ENCODE results near the gene ID1.
"Not testable (repeated sequence)": the region's sequence is repeated elsewhere in the genome, so short reads cannot be mapped to it uniquely, and the experiment has no call there.

Gene ID1

DNA sequence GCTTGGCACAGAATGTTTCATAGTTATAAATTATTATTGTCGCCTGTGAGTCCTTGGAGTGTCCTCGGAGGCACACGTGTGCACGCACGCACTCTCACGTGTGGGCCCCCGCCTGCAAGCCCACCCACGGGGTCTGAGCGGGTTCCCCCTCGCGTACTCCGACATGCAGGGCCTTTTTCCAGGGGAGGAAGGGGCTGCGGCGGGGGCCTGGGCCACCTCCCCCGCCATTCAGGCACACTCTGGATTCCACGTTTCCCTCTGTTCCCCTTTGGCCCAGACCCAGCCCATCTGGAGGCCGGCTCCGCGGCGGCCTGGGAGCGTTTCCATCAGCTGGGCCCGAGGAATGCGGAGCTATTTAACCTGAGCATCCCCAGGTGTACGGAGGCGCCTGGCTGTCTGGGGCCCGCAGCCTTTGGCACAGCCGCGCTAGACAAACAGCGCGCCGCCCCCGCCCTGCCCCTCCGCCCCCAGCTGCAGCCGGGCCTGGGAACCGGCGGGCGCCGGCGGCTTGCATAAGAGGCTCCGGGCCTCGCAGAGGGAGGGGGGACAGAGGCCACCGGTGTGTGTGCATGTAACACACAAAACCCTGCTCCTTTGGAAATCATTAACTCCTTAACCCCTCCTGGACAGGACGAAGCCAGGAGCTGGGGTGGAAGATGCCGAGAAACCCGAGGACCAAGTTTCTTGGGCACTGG is 3.3 kb downstream of the ID1 start:
- H3K4me1 ChIP-seq (ENCODE audit: insufficient read depth, insufficient read length), result peaks cover 5% of the 10 kb centered on the region
- no peaks in the 10 kb centered on the region for H3K27me3 ChIP-seq (ENCODE audit: insufficient read depth, insufficient read length)
- TF ChIP-seq SUZ12 (IDR thresholded peaks at IDR 0.05; ENCODE audit: extremely low read depth, insufficient read depth, insufficient read length), result no peak
- TF ChIP-seq ZNF274 (IDR thresholded peaks at IDR 0.05; ENCODE audit: low read depth, low read length), result no peak
- no peak for TF ChIP-seq YY1 (IDR thresholded peaks at IDR 0.05; ENCODE audit: insufficient read depth, insufficient read length)
- DNase-seq (ENCODE audit: low read depth, low spot score), result peak; percentile 84
- H3K36me3 ChIP-seq (ENCODE audit: insufficient read depth, insufficient read length, low read length), result peaks cover 18% of the 10 kb centered on the region
- peak overlapping the region; percentile 37 for H3K4me3 ChIP-seq (ENCODE audit: insufficient read length, low read depth)
- peak overlapping the region; percentile 96 for H3K9ac ChIP-seq (ENCODE audit: insufficient read length, low read depth)
- no peaks in the 10 kb centered on the region for H3K9me3 ChIP-seq (ENCODE audit: insufficient read depth, low read length)

DNA sequence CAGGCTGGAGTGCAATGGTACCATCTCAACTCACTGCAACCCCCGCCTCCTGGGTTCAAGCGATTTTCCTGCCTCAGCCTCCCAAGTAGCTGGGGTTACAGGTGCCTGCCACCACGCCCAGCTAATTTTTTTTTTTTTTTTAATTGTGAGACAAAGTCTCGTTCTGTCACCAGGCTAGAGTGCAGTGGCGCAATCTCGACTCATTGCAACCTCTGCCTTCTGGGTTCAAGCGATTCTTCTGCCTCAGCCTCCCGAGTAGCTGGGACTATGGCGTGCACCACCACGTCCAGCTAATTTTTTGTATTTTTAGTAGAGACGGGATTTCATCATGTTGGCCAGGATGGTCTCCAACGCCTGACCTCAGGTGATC is 7.2 kb downstream of the ID1 start:
- not testable (repeated sequence) for H3K9me3 ChIP-seq (ENCODE audit: insufficient read depth, low read length); H3K27me3 ChIP-seq (ENCODE audit: insufficient read depth, insufficient read length); H3K36me3 ChIP-seq (ENCODE audit: insufficient read depth, insufficient read length, low read length); H3K4me3 ChIP-seq (ENCODE audit: insufficient read length, low read depth); H3K9ac ChIP-seq (ENCODE audit: insufficient read length, low read depth); DNase-seq (ENCODE audit: low read depth, low spot score); H3K4me1 ChIP-seq (ENCODE audit: insufficient read depth, insufficient read length)

DNA sequence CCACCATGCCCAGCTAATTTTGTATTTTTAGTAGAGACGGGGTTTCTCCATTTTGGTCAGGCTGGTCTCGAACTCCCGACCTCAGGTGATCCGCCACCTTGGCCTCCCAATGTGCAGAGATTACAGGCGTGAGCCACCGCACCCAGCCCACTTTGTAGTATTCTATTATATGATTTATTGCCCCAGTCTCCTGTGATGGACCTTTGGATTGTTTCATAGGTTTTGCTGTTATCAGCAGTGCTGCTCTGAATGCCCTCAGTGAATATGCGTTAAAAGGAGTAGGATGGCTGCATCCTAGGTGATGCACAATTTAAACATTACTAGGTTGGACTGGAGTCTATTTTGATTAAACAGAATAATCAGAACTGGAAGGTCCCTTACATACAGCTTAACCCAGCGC is 10.3 kb downstream of the ID1 start:
- Histone ChIP-seq H3K27me3 (ENCODE audit: insufficient read depth, insufficient read length) (no peaks in the 10 kb centered on the region), H3K9me3 (ENCODE audit: insufficient read depth, low read length) (no peaks in the 10 kb centered on the region), H3K36me3 (ENCODE audit: insufficient read depth, insufficient read length, low read length) (no peaks in the 10 kb centered on the region), H3K4me1 (ENCODE audit: insufficient read depth, insufficient read length) (peaks cover 5% of the 10 kb centered on the region), H3K4me3 (ENCODE audit: insufficient read length, low read depth) (no peak overlapping the region), H3K9ac (ENCODE audit: insufficient read length, low read depth) (no peak overlapping the region)
- TF ChIP-seq SUZ12 (IDR thresholded peaks at IDR 0.05; ENCODE audit: extremely low read depth, insufficient read depth, insufficient read length) (no peak), ZNF274 (IDR thresholded peaks at IDR 0.05; ENCODE audit: low read depth, low read length) (no peak), YY1 (IDR thresholded peaks at IDR 0.05; ENCODE audit: insufficient read depth, insufficient read length) (no peak)
- no peak for DNase-seq (ENCODE audit: low read depth, low spot score)

DNA sequence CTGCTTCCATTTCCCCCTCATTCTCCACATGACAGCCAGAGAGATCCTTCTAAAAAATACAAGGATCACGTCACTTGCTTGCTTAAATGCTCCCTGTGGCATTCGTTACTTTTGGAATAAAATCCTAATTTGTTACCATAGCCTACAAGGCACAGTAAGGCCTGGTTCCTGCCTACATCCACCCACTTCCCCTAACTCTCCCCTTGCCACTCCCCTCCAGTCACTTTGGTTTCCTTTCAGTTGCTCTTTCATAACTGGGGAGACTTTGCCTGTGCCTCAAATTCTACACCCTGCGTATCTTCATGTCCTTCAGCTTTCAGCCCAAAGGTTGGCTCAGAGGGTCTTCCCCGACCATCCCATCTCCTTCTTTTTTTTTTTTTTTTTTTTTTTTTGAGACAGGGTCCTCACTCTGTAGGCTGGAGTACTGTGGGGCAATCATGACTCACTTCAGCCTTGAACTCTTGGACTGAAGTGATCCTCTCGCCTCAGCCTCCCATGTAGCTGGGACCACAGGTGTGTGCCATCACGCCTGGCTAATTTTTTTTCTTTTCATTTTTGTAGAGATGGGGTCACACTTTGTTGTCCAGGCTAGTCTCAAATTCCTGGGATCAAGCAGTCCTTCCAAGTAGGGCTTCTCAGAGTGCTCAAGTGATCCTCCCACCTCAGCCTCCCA is 12.5 kb downstream of the ID1 start:
- TF ChIP-seq YY1 (IDR thresholded peaks at IDR 0.05; ENCODE audit: insufficient read depth, insufficient read length) (no peak), ZNF274 (IDR thresholded peaks at IDR 0.05; ENCODE audit: low read depth, low read length) (no peak), SUZ12 (IDR thresholded peaks at IDR 0.05; ENCODE audit: extremely low read depth, insufficient read depth, insufficient read length) (no peak)
- no peaks in the 10 kb centered on the region for H3K27me3 ChIP-seq (ENCODE audit: insufficient read depth, insufficient read length)
- no peak for DNase-seq (ENCODE audit: low read depth, low spot score)
- H3K4me3 ChIP-seq (ENCODE audit: insufficient read length, low read depth), result no peak overlapping the region
- no peaks in the 10 kb centered on the region for H3K36me3 ChIP-seq (ENCODE audit: insufficient read depth, insufficient read length, low read length)
- no peak overlapping the region for H3K9ac ChIP-seq (ENCODE audit: insufficient read length, low read depth)
- no peaks in the 10 kb centered on the region for H3K4me1 ChIP-seq (ENCODE audit: insufficient read depth, insufficient read length)
- H3K9me3 ChIP-seq (ENCODE audit: insufficient read depth, low read length), result no peaks in the 10 kb centered on the region

DNA sequence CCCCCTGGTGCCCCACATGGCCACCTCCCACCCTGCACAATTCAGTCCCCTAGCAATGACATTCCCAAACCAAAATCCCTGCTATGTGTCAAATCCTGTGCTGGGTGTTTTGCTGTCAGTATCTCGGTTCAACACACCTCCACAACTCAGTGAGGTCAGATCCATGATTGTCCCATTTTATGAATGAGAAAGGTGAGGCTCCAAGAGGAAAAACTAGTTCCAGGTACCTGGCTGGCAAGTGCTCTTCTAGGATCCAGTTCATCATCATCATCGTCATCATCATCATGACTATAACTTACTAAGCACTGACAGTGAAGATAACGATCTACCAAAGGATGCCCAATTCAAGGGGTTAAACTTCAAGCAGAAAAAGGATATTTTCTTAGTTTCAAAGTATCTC is 15.2 kb downstream of the ID1 start:
- no peaks in the 10 kb centered on the region for H3K9me3 ChIP-seq (ENCODE audit: insufficient read depth, low read length)
- no peak for DNase-seq (ENCODE audit: low read depth, low spot score)
- H3K4me3 ChIP-seq (ENCODE audit: insufficient read length, low read depth), result no peak overlapping the region
- TF ChIP-seq SUZ12 (IDR thresholded peaks at IDR 0.05; ENCODE audit: extremely low read depth, insufficient read depth, insufficient read length), result no peak
- no peak for TF ChIP-seq YY1 (IDR thresholded peaks at IDR 0.05; ENCODE audit: insufficient read depth, insufficient read length)
- no peak for TF ChIP-seq ZNF274 (IDR thresholded peaks at IDR 0.05; ENCODE audit: low read depth, low read length)
- H3K27me3 ChIP-seq (ENCODE audit: insufficient read depth, insufficient read length), result no peaks in the 10 kb centered on the region
- H3K36me3 ChIP-seq (ENCODE audit: insufficient read depth, insufficient read length, low read length), result no peaks in the 10 kb centered on the region
- H3K9ac ChIP-seq (ENCODE audit: insufficient read length, low read depth), result no peak overlapping the region
- no peaks in the 10 kb centered on the region for H3K4me1 ChIP-seq (ENCODE audit: insufficient read depth, insufficient read length)

DNA sequence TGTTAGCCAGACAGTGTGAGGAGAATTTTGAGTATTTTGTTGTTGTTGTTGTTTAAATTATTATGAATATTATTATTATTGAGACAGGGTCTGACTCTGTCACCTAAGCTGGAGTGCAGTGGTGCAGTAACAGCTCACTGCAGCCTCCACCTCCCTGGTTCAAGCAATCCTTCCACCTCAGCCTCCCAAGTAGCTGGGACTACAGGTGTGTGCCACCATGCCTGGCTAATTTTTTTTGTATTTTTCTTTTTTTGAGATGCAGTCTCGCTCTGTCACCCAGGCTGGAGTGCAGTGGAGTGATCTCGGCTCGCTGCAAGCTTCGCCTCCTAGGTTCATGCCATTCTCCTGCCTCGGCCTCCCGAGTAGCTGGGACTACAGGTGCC is 18.0 kb downstream of the ID1 start:
- not testable (repeated sequence) for H3K9ac ChIP-seq (ENCODE audit: insufficient read length, low read depth); H3K4me1 ChIP-seq (ENCODE audit: insufficient read depth, insufficient read length); H3K4me3 ChIP-seq (ENCODE audit: insufficient read length, low read depth); H3K36me3 ChIP-seq (ENCODE audit: insufficient read depth, insufficient read length, low read length); H3K9me3 ChIP-seq (ENCODE audit: insufficient read depth, low read length); DNase-seq (ENCODE audit: low read depth, low spot score); H3K27me3 ChIP-seq (ENCODE audit: insufficient read depth, insufficient read length)

DNA sequence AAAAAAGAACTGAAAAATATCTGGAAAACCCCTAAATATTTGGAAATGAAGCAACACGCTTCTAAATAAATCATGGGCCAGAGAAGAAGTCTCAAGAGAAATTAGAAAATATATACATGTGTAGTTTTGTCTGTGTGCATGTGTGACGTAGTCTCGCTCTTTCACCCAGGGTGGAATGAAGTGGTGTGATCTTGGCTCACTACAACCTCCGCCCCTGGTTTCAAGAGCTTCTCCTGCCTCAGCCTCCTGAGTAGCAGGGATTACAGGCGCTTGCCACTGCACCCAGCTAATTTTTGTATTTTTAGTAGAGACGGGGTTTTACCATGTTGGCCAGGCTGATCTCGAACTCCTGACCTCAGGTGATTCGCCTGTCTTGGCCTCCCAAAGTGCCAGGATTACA is 21.4 kb downstream of the ID1 start:
- not testable (repeated sequence) for H3K36me3 ChIP-seq (ENCODE audit: insufficient read depth, insufficient read length, low read length); H3K4me3 ChIP-seq (ENCODE audit: insufficient read length, low read depth); H3K9ac ChIP-seq (ENCODE audit: insufficient read length, low read depth); H3K4me1 ChIP-seq (ENCODE audit: insufficient read depth, insufficient read length); H3K9me3 ChIP-seq (ENCODE audit: insufficient read depth, low read length); H3K27me3 ChIP-seq (ENCODE audit: insufficient read depth, insufficient read length); DNase-seq (ENCODE audit: low read depth, low spot score)

DNA sequence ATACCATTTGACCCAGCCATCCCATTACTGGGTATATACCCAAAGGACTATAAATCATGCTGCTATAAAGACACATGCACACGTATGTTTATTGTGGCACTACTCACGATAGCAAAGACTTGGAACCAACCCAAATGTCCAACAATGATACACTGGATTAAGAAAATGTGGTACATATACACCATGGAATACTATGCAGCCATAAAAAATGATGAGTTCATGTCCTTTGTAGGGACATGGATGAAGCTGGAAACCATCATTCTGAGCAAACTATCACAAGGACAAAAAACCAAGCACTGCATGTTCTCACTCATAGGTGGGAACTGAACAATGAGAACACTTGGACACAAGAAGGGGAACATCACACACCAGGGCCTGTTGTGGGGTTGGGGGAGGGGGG is 23.0 kb downstream of the ID1 start:
- H3K9me3 ChIP-seq (ENCODE audit: insufficient read depth, low read length); H3K4me1 ChIP-seq (ENCODE audit: insufficient read depth, insufficient read length); H3K27me3 ChIP-seq (ENCODE audit: insufficient read depth, insufficient read length); H3K4me3 ChIP-seq (ENCODE audit: insufficient read length, low read depth); H3K9ac ChIP-seq (ENCODE audit: insufficient read length, low read depth); H3K36me3 ChIP-seq (ENCODE audit: insufficient read depth, insufficient read length, low read length); DNase-seq (ENCODE audit: low read depth, low spot score): not testable (repeated sequence)
